Measurements from ENCODE around the gene DCUN1D3.
"Not testable (repeated sequence)": the region's sequence is repeated elsewhere in the genome, so short reads cannot be mapped to it uniquely, and the experiment has no call there.

The DCUN1D3 gene

DNA sequence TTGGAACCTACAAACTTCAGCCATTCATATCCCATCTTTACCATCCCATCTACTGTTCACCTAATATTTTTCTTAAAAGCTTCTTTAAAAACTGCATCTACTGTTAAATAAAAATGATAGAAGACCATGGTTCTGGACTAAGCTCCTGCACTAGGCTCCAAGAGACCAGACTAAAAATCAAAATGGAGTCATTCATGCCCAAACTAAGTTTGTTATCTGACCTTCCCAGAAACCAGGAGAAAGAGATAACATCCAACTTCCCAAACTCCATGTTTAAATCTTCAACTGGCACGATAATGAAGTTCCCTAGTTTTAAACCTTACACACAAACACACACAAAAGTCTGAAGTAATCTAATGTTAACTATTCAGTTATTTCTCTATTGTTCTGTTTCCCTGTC is 13.8 kb downstream of the DCUN1D3 start:
- no peak for FAIRE-seq

DNA sequence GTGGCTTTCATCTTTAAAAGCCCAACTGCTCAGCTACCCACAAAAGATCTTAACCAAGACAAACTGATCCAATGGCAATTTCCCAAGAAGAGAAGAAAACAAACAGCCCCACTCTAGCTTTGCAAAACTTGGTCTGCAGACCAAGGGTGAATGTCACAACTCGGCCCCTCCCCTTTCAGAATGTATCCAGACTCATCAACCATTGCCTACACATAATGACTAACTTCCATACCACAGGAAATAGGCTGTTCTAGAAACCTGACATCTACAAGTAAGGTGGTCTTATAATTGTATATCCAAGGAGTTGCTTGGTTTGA is 16.0 kb downstream of the DCUN1D3 start:
- FAIRE-seq = no peak

DNA sequence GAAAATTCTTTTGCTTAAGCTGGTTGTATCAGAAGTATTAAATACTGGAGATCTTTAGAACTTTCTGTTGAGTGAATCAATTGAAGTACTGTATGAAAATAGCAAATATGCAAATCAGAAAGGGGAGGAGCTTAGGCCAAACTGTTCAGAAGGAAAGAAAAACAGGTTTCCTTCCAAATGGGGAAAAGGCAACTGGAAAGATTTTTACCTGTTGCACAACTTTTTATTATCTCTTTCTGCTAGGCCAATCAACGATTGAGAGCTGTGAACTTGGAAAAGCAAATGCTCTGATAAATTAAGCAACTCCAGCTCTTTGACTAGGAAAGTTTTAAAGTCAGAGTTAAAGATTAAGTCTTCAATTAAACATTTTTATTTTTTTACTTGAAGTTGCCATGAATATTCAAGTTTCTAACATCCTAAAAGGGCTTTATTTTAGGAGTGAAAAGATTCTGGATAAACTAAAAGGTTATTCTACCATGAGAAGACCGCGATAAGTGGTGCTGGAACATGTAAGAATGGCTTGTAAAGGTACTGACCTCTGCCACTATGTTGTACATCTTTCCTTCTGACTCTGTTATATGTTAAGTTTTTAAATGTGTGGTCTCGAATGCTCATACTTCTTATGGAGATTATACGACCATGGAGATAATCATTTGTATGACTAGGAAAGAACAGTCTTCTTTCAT is 16.5 kb downstream of the DCUN1D3 start:
- no peak for FAIRE-seq

DNA sequence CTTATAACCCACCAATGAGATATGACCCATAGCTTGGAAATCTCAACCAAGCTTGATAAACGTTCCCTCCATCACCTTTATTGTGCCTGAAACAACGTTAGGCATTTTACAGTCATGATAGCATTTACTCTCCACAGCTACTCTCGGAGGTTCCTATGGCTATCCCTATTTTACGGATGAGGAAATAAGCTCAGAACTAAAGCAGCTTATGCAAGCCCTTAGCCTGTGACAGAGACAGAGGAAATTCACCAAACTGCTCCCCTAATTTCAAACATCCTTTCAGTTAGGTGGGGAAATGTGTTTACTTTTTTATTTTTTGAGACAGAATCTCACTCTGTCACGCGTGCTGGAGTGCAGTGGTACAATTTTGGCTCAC is 18.7 kb downstream of the DCUN1D3 start:
- no peak for FAIRE-seq

DNA sequence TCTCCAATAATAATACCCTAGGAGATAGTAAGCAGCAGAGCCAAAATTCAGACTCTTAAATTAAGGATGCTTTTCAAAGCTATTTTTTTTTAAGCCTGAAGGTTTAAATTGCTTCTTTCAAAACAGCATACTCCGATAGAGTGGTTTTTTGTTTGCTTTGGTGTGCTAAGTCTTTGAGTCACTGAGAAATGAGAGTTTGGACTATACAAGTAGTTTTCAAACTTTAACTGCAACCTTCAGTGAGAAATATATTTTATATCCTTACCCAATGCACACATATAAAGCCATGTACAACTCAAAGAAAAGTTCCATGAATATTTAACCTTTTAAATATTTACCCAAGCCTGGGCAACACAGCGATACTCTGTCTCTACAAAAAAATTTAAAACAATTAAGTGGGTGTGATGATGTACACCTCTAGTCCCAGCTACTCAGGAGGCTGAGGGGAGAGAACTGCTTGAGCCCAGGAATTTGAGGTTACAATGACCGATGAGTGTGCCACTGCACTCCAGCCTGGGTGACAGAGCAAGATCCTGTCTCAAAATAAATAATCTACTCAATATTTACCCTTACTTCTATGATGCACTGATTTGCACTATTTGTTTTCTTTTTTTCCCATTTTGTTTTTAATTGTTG is 19.2 kb downstream of the DCUN1D3 start:
- no peak for FAIRE-seq

DNA sequence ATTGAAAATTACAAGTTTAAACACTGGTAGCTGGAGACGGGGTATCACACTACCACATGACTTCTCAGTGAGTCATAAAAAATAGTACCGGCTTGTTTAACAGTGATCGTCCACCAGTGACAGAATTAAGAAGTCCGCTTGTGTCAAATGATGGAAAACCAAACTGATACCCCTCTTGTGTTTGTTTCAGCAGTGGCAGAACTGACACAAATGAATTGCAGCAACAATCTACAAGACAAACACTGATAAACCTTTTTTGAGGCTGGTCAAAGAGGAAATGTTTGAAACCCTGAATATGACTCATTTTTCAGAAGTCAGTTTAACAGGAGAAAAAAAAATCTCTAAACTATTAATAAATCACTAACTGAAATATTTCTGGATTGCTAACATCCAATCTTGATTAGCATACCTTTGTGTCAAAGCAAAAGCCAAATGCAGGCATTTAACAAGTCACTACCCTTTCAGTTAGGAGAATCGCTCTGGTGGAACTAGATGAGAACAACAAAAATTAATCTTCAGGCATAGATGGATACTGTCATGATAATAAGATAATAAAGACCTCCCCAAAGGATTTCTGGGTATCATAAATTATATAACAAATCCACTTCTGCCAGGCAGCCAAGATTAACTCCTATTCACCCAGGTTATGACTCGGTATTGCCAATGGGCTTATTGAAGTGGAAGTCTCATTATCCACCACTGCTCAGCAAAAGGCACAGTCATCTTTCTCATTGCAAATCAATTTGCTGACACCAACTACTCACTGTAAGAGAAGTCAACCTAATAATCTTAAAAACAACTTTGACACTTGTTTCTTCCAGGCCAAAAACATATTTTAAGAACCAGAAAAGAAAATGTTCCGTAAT is 20.8 kb downstream of the DCUN1D3 start:
- FAIRE-seq = peak; percentile 92

DNA sequence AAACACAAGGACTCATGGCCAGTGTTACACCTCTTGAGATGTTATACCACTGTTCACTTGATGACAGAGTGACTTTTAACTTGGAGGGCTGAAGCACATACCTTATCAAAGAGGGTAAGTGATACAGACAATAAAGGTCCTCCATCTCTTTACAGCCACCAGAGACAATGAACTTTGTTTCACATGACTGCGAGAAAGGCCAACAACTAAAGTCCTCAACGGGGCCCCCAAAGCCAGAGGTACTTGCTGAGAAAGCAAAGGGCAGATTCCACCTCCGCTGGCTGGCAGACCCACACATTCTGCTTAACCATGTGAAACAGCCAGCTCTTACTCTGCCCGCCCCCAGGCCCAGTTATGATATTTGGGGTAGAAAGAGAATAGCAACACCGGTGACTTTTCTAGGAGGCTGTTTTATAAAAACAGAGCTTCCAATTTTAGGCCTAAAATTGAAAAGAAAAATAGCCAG is 21.4 kb downstream of the DCUN1D3 start:
- FAIRE-seq = no peak

DNA sequence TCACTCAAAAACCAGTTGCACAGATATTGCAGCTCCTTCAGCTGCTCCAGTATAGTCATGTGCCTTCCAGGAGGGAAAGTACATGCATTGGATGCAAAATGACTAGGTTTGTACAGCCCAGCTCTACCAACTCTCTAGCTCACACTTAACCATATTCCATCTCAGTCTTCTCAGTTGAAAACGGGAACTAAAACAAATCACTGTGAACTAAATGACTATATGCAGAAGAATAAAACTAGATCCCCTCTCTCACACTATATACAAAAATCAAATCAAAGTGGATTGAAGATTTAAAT is 24.9 kb downstream of the DCUN1D3 start:
- no peak for FAIRE-seq

DNA sequence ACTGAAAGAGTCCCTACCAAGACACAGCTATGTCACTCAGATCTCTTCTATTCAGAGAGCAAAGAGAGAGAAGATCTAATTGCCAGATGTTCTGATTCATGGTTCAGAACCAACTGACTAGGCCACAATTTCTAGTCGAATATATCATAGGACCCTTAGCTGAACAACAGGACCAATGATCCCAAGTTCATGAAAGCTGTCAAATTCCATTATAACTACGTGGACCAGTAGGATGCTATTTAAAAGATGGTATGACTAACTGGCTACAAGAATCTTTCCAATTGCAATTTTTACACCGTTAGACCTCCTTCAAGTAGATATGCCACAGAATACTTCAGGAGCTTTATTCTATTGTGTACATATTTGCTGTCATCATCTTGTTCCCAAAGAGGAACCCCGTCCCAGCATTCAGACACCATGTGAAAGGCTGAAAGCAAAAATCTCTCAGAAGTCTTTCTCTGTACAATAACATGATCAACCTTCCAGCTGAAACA is 26.0 kb downstream of the DCUN1D3 start:
- FAIRE-seq = no peak

DNA sequence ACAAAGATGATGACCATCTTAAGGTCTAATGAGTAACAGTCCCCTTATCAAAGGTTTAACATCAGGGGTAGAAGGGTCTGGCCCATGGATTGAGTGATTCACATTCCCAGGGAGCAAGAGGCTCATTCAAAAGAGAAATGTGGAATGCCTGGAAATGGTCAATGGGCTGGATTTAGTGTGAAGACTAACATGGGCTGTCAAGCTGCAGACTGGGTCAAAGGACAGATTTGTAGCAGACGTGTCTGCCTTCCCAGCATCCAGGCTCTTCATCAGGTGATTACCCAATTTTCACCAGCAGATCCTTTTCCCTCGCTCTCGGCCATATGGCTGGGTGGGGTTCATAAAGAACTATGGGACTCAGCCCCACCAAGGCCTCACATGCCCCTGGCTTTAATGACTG is 26.8 kb downstream of the DCUN1D3 start:
- FAIRE-seq = no peak

DNA sequence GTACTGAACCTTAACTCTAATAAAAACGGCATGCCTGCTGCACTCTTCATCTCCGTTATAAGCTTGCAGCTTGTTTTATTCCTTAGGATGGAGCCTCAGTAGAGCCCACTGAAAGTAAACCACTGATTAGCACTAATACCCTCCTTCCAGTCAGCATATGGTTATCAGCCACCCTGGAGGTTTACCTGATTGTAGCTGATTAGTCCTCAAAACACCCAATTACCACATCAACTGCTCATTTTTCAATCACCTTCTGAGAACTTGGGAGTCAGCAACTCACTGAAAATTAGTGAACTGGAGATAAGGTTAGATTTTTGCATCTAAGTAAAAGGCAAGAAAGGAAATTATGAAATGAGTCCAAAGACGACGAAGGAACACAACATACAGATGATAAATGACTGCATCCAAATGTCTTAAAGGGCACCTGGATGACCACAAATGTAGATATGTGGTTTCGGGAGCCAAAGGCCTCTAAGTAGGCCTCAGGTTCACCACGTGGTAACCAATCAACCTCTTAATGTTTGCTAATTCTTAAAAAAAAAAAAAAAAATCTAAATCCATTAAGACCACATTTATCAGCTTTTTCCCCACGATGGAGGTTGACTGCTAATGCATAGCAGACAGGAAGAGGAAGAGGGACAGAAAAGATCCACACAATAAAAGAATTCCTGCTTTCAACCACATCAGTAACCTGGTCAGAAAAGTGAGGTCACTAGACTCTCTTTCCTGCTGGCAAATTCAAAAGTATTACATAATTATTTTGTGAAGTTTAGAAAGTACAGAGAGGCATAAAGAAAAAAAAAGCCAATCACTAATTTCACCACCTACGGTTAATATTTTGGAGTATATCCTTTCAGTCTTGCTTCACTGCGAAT is 28.0 kb downstream of the DCUN1D3 start:
- FAIRE-seq = no peak

DNA sequence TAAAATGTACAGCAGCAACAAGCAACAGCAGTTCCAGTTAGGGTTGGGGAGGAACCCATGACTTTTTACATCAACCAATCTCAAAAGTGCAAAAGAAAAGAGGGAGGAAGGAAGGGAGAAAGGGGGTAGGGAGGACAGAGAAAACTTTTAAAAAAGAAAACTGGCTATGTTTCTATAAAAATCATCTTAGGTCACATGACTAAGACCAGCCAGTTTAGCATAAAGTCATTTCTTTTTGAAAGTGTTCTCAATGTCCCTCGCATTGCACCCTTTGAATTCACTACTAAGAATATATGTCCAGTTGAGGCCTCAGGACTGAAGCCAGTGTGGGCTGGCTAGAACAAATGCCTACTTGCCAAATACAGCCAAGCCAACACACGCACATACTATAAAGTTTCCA is 28.9 kb downstream of the DCUN1D3 start:
- no peak for FAIRE-seq

DNA sequence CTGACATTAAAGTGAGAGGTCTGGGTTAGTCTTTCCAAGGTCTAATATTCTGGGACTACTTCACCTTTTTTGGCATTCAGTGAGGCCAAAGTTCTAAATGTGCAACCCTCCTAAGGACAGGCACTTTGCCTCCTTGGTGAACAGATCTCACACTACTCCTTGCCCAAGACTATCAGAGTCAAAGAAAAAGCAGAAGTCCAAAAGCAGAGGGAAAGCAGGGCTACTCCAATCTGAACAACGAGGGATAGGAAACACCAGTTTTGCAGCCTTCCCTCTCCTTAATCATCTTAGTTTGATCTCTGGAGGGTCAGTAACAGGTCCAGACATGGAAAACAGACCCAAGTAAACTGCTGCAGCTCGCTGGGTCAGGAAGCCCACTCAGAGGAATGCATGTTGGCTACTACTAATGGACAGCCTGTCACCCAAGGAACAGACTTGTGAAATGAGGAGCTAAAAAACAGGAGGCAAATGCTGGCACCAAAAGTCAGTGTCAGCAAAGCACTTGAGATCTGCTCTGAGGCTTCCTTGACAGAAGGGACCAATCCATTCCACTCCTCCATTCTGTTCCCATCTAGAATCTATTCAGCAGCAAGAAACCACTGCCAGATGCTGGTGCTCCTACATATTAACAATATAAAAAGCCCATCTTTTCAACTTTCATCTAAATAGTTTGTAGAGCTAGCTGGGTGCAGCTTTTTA is 29.9 kb downstream of the DCUN1D3 start:
- FAIRE-seq = no peak

DNA sequence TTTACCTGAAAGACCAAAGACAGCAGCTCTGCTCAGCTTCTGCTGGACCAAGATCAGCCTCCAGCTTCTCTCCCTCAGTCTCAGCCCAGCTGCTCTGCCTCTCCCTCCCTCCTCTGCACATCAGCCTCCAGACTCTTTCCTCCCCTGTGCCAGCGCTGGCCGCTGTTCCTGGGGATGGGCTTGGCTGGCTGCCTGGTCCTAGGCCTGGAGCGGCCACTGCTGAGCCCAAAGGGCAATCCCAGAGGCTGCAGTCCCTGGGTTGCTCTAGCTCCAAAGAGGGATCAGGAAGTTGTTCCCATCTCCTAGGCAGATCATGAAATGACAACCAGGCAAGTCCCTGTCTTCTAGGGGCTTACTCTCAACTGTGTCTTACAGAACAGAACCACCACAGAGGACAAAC is 31.3 kb downstream of the DCUN1D3 start:
- no peak for FAIRE-seq

DNA sequence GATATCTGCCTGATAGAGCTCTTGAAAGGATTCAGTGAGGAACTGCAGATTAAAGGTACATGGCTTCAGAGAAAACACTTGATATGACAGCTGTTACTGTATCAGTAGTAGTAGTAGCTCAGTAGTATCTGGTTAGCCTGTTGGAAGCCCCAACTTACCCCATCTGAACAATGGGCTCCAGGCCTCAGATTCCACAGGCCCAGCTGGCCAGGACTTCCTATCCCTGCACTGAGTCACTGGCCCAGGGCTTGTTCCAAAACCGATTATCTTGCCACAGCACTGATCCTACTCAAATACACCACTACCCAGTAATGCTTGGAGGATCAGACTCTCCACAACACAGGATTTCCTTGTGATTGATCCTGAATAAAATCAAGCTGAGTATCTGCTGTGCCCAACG is 32.6 kb downstream of the DCUN1D3 start:
- no peak for FAIRE-seq

DNA sequence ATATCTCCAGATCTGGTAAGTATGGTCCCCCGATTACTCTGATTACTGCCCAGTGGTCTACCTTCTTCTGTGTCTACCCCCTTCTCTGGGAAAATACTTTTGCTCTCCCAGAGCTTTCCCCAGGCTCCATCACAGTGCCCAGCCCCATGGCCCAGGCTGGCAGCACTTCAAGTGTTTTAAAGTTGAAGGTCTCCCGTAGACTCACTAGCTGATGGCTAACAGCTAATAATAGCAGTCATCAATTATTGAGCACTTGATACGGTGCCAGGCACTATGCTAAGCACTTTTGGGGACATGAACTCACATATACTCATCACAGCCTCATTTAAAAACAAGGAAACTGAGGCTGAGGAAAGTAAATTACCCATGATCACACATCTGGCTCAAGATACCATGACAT is 33.4 kb downstream of the DCUN1D3 start:
- no peak for FAIRE-seq

DNA sequence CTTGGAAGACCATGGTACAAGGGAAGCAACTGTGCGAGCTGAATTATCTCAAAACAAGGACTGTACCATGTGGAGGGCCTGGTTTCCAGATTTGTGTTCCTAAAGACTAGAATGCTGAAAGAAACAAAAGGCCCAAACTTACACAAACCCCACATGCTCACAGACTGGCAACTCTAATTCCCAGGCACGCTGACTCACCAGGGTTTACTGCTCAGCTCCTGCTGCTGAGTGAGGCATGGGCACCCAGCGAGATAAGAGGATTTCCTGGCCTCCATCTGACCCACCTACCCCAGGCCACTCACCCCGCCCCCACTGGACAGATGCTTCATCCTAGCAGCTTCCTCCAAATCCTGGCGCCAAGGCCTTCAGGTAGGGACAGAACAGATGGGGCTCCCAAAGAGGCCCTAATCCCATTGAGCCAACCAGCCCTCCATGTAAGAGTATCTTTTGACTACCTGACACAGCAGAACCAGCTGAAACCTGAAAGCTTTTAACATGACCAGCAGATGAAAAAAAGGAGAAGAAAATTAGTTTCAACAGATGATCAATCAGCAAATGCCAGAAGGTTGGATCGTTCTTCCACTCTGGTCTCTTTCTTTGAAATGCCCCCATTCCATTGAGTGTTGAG is 33.9 kb downstream of the DCUN1D3 start:
- FAIRE-seq = no peak

DNA sequence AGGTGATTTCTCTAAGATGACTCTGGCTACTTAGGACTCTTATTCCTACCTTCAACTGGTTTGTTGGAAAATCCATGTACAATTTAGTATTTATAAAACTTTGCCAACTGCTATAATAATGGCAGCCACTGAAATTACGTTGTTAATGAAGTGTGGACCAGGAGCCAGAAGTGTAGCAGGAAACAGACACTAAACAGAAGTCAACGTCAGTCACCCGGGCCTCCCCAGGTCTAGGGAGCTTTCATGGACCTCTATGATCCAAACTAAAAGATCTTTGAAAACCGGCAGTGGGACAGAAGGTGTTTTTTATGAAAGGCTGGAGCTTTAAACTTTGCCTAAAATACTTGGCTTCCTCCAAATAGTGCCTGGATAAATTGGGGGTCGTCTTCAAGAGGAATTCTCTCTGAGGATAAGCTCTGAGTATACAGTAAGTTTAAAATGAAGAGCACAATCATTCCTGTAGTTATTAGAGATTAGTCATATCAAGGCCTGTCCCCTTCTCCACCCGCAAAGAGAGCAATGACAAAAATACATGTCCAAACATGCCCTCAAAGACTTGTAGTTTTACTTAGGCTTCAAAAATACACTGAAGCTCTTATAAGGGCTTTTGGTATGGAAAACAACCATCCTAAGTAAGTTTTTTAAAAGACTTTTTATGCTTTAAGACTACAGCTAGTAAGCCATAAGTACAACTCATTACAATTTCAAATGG is 34.6 kb downstream of the DCUN1D3 start:
- FAIRE-seq = no peak

DNA sequence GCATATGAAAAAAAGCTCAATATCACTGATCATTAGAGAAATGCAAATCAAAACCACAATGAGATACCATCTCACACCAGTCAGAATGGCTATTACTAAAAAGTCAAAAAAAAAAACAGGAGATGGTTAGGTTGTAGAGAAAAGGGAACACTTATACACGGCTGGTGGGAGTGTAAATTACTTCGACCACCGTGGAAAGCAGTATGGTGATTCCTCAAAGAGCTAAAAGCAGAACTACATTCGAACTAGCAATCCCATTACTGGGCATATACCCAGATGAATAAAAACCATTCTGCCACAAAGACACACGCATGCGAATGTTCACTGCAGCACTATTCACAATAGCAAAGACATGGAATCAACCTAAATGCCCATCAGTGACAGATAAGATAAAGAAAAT is 35.8 kb downstream of the DCUN1D3 start:
- not testable (repeated sequence) for FAIRE-seq

DNA sequence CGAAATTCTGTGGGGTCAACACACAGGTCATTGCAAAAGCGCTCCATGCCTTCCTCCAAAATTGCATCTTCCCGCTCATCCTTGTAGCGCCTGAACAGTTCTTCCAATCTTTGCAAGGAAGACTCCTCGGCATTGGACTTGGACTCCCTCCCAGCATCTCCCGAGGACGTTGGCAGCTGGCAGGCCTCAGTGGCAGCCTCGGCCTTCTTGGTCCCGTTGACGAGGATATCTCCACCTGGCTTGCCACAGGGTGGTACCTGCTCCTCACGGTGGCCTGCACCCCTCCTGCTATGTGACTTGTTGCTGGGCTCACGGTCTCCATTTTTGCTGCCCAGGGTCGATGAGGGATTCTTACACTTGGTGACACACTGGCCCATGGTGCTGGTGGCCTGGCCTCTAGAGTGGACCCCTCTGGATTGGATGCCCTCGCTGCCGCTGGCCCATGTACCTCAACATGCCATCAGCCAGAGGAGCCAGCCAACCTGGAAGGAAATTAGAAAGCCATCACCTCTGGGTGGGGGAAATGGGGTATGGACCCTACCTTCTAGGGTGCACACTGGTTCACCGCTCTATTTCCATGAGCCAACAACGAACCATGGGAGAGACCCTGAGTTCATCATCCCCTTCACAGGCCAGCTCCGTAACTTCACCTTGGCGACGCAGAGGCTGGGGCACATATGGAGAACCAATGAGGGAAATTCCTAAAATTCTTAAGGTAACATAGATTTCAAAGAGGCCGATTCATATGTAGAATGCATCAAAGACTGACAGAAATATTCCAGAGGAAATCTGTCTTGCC is 37.8 kb downstream of the DCUN1D3 start:
- no peak for FAIRE-seq
